OCI-LY1 (cell line): Measurements from ENCODE around the gene BMPR1A.

ENCODE experiments used
- EZH2 ChIP-seq: fragments of 200-600 bp; sonication (generic), shearing (Covaris generic); IDR thresholded peaks from 2 replicates; pipeline ENCODE4 v1.8.0; 2017; ENCODE audit warnings: borderline replicate concordance, mixed run types, mild to moderate bottlenecking, antibody characterized with exemption, low read length, moderate library complexity, mixed read lengths
- TF ChIP-seq, protein P1 (sequence below): fragments of 200-600 bp; sonication (generic), shearing (Covaris generic); IDR thresholded peaks from 2 replicates; pipeline ENCODE4 v1.5.1; 2017; ENCODE audit warnings: mild to moderate bottlenecking, antibody characterized with exemption, low read length, moderate library complexity, mixed read lengths

- TF ChIP-seq EZH2, result no peak
- TF ChIP-seq, protein P1, sequence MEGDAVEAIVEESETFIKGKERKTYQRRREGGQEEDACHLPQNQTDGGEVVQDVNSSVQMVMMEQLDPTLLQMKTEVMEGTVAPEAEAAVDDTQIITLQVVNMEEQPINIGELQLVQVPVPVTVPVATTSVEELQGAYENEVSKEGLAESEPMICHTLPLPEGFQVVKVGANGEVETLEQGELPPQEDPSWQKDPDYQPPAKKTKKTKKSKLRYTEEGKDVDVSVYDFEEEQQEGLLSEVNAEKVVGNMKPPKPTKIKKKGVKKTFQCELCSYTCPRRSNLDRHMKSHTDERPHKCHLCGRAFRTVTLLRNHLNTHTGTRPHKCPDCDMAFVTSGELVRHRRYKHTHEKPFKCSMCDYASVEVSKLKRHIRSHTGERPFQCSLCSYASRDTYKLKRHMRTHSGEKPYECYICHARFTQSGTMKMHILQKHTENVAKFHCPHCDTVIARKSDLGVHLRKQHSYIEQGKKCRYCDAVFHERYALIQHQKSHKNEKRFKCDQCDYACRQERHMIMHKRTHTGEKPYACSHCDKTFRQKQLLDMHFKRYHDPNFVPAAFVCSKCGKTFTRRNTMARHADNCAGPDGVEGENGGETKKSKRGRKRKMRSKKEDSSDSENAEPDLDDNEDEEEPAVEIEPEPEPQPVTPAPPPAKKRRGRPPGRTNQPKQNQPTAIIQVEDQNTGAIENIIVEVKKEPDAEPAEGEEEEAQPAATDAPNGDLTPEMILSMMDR, result no peak
Observed at GRCh38 chr10:86899132-86899531, 142.7 kb downstream of the BMPR1A start.
